ENCODE data around the gene GPRC5C. TPM values are rescaled to one million over a fixed set of nuclear protein-coding genes. Genes with fewer than 3 reads are reported as not detected.

The GPRC5C gene
- total RNA-seq, 2 donors from 2014 or later = 57.0 to 73.4 TPM

DNA sequence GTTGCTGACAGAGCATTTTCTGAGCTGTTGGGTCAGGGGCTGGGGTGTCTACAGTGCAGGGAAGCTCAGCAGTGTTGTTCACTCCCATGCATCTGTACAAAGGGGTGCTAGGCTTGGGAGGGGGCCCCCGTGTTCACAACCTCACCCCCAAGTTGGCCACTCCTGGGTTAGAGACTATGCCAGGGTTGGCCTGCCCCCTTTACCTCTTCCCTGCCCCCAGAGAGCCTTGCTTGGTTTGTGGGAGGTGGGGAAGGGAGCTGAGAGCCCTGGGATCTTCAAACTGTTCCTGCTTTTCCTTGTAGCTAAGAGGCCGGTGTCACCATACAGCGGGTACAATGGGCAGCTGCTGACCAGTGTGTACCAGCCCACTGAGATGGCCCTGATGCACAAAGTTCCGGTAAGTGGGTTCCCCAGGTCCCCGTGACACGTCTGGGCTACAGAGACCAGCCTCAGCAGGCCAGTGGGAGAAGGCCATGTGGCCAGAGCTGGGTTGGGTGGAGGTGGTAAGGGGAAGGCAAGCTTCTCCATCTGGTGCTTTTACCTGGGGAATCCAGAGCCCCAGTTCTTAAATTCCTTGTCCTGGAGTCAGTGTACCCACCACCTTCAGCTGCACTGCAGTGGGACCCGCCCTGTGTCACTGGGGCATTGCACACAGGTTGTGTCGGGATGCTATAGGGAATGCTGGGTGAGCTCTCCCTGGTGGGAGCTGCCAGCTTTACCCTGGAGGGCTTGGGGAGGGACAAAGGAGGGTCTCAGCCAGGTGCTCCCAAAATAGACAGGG is 11.8 kb downstream of the GPRC5C start:
- WGBS, 2 experiments (ENCODE audit: insufficient coverage in 1 of 2, insufficient read length in 1 of 2) = 82 to 90% methylated on average over 2 to 7 of the region's 8 CpGs
- Mint-ChIP-seq H3K4me1 (peaks cover 5% of the 10 kb centered on the region), H3K27ac (no peak overlapping the region), H3K4me3 (no peak overlapping the region), H3K9me3 (peaks cover under 1% of the 10 kb centered on the region), H3K36me3 (ENCODE audit: low read depth) (peaks cover 43% of the 10 kb centered on the region), H3K27me3 (ENCODE audit: insufficient read depth) (peaks cover 1% of the 10 kb centered on the region)
- no peak overlapping the region for H3K9ac ChIP-seq (ENCODE audit: extremely low read depth, low read length, poor library complexity, severe bottlenecking)
- no peak for DNase-seq
- TF ChIP-seq, protein P1, sequence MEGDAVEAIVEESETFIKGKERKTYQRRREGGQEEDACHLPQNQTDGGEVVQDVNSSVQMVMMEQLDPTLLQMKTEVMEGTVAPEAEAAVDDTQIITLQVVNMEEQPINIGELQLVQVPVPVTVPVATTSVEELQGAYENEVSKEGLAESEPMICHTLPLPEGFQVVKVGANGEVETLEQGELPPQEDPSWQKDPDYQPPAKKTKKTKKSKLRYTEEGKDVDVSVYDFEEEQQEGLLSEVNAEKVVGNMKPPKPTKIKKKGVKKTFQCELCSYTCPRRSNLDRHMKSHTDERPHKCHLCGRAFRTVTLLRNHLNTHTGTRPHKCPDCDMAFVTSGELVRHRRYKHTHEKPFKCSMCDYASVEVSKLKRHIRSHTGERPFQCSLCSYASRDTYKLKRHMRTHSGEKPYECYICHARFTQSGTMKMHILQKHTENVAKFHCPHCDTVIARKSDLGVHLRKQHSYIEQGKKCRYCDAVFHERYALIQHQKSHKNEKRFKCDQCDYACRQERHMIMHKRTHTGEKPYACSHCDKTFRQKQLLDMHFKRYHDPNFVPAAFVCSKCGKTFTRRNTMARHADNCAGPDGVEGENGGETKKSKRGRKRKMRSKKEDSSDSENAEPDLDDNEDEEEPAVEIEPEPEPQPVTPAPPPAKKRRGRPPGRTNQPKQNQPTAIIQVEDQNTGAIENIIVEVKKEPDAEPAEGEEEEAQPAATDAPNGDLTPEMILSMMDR (conservative IDR thresholded peaks at IDR 0.05) = no peak
- H3K9me3 ChIP-seq (ENCODE audit: control insufficient read depth, low read length) = no peaks in the 10 kb centered on the region
- no peak overlapping the region for H3K4me3 ChIP-seq (ENCODE audit: low read length)
- no peaks in the 10 kb centered on the region for H3K27me3 ChIP-seq (ENCODE audit: control insufficient read depth, insufficient read depth, low read length, poor library complexity, severe bottlenecking)
- no peaks in the 10 kb centered on the region for H3K4me1 ChIP-seq (ENCODE audit: control insufficient read depth, insufficient read depth, low read length)
- no peak overlapping the region for H3K27ac ChIP-seq (ENCODE audit: low read depth, low read length)
- H3K36me3 ChIP-seq (ENCODE audit: control insufficient read depth, insufficient read depth, low read length) = peaks cover 50% of the 10 kb centered on the region

DNA sequence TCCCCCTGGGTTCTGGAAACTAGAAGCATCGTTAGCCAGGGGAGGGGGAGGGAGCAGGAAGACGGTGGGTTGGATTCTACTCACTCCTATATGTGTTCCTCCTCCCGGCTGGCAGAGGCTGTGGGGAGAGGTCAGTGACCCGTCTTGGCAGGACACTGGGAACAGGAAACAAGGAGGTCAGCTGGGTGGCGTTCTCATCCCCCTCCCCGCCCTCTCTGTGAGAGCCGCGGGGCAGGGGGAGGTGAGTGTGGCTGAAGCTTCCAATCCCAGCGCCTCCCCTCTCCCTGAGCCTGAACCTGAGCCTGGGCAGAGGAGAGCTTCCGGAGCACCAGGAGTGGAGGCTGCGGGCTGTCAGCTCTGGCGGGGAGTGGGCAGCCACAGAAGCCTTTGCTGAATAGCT is 12.5 kb downstream of the GPRC5C start:
- H3K4me1 ChIP-seq (ENCODE audit: control insufficient read depth, insufficient read depth, low read length) = no peaks in the 10 kb centered on the region
- no peak for DNase-seq
- H3K36me3 ChIP-seq (ENCODE audit: control insufficient read depth, insufficient read depth, low read length) = peaks cover 47% of the 10 kb centered on the region
- no peak overlapping the region for H3K9ac ChIP-seq (ENCODE audit: extremely low read depth, low read length, poor library complexity, severe bottlenecking)
- Mint-ChIP-seq H3K36me3 (ENCODE audit: low read depth) (peaks cover 36% of the 10 kb centered on the region), H3K4me1 (peaks cover 5% of the 10 kb centered on the region), H3K27ac (no peak overlapping the region), H3K9me3 (no peaks in the 10 kb centered on the region), H3K4me3 (no peak overlapping the region), H3K27me3 (ENCODE audit: insufficient read depth) (no peaks in the 10 kb centered on the region)
- H3K27ac ChIP-seq (ENCODE audit: low read depth, low read length) = no peak overlapping the region
- no peaks in the 10 kb centered on the region for H3K9me3 ChIP-seq (ENCODE audit: control insufficient read depth, low read length)
- H3K27me3 ChIP-seq (ENCODE audit: control insufficient read depth, insufficient read depth, low read length, poor library complexity, severe bottlenecking) = no peaks in the 10 kb centered on the region
- 57 to 75% methylated on average over 9 to 11 of the region's 12 CpGs for WGBS, 2 experiments (ENCODE audit: insufficient coverage in 1 of 2, insufficient read length in 1 of 2)
- TF ChIP-seq, protein P1 (conservative IDR thresholded peaks at IDR 0.05) = no peak
- H3K4me3 ChIP-seq (ENCODE audit: low read length) = no peak overlapping the region

DNA sequence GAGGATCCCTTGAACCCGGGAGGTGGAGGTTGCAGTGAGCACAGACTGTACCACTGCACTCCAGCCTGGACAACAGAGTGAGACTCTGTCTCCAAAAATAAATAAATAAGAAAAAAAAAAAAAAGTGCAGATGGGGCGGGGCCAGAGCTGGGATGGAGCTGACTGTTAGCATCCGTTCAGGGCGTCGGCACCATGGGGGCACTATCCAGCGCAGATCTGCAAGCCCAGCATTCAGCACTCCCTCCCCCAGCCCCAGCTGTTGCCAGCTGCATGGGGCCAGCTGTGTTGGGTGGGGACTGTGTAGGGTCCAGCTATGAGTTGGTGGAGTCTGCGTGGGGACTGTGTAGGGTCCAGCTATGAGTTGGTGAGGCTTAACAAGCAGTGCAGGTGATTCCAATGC is 13.3 kb downstream of the GPRC5C start:
- H3K4me3 ChIP-seq (ENCODE audit: low read length) = no peak overlapping the region
- peaks cover 44% of the 10 kb centered on the region for H3K36me3 ChIP-seq (ENCODE audit: control insufficient read depth, insufficient read depth, low read length)
- Mint-ChIP-seq H3K4me3 (no peak overlapping the region), H3K36me3 (ENCODE audit: low read depth) (peaks cover 30% of the 10 kb centered on the region), H3K27me3 (ENCODE audit: insufficient read depth) (no peaks in the 10 kb centered on the region), H3K9me3 (no peaks in the 10 kb centered on the region), H3K4me1 (peaks cover 5% of the 10 kb centered on the region), H3K27ac (no peak overlapping the region)
- no peaks in the 10 kb centered on the region for H3K27me3 ChIP-seq (ENCODE audit: control insufficient read depth, insufficient read depth, low read length, poor library complexity, severe bottlenecking)
- H3K27ac ChIP-seq (ENCODE audit: low read depth, low read length) = no peak overlapping the region
- TF ChIP-seq, protein P1 (conservative IDR thresholded peaks at IDR 0.05) = no peak
- no peak for DNase-seq
- WGBS, 2 experiments (ENCODE audit: insufficient coverage in 1 of 2, insufficient read length in 1 of 2) = 92 to 94% methylated on average over 2 to 7 of the region's 7 CpGs
- H3K9me3 ChIP-seq (ENCODE audit: control insufficient read depth, low read length) = no peaks in the 10 kb centered on the region
- no peak overlapping the region for H3K9ac ChIP-seq (ENCODE audit: extremely low read depth, low read length, poor library complexity, severe bottlenecking)
- H3K4me1 ChIP-seq (ENCODE audit: control insufficient read depth, insufficient read depth, low read length) = no peaks in the 10 kb centered on the region
